SK-N-SH (cell line): Measurements from ENCODE around the gene TNFRSF14.

ENCODE experiments used
- CTCF ChIP-seq: fragments of 200-600 bp; sonication (generic); IDR thresholded peaks from 2 replicates; pipeline ENCODE4 v1.6.1; 2017; ENCODE audit warnings: antibody characterized with exemption, mild to moderate bottlenecking, moderate library complexity
- EP300 ChIP-seq, 2 experiments: IDR thresholded peaks; 2 replicates each; pipeline versions ENCODE4 v1.4.0 to v1.6.1; 2012; ENCODE audit warnings: borderline replicate concordance in 1 of 2, low read depth in 1 of 2, low read length in 1 of 2
- MXI1 ChIP-seq: IDR thresholded peaks from 2 replicates; pipeline ENCODE4 v1.6.1; 2012; ENCODE audit warnings: mild to moderate bottlenecking, low read depth, low read length, improper control_type of control experiment
- RAD21 ChIP-seq: IDR thresholded peaks from 2 replicates; pipeline ENCODE4 v1.6.1; 2012; ENCODE audit warnings: mild to moderate bottlenecking, low read length
- RFX5 ChIP-seq: IDR thresholded peaks from 2 replicates; pipeline ENCODE4 v1.6.1; 2012; ENCODE audit warnings: mild to moderate bottlenecking, improper control_type of control experiment, low read length
- TEAD4 ChIP-seq: IDR thresholded peaks from 2 replicates; pipeline ENCODE4 v1.4.0; 2012; ENCODE audit warnings: mild to moderate bottlenecking, borderline replicate concordance; ENCODE audit not compliant: insufficient read depth
- USF2 ChIP-seq: fragments of 150-350 bp; IDR thresholded peaks from 2 replicates; pipeline ENCODE4 v1.6.1; 2017; ENCODE audit warnings: antibody characterized with exemption, low read length, low read depth, borderline replicate concordance
- TF ChIP-seq, protein P1 (sequence below): fragments of 150-350 bp; IDR thresholded peaks from 2 replicates; pipeline ENCODE4 v1.6.1; 2016; ENCODE audit warnings: mild to moderate bottlenecking, low read depth, low read length
- TF ChIP-seq, protein P2 (sequence below): IDR thresholded peaks from 2 replicates; pipeline ENCODE4 v1.4.0; 2012; ENCODE audit warnings: low read depth

DNA sequence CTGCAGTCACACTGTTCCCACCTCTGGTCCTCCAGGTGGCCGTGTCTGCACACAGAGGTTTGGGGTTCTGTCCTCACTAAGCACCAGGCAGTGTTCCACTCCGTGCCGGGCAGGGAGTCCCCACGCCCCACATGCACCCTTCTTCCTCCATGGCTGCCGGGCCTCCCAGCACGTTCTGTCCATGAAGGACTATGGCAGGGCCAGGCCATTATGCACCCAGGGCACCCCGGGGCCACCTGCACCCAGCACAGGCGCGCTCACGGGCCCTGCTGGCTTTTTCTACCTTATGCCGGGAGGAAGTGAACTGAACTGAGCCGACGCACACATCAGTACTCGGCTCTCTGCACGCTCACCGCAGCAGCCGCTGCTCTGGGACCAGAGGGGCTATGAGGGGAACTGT is 40.0 kb upstream of the TNFRSF14 start:
- TF ChIP-seq CTCF (no peak), RFX5 (no peak), EP300 (IDR thresholded peaks at IDR 0.05; ENCODE audit: borderline replicate concordance in 1 of 2, low read depth in 1 of 2, low read length in 1 of 2) (no peak), USF2 (no peak), TEAD4 (no peak), RAD21 (no peak), MXI1 (no peak)
- TF ChIP-seq, protein P1, sequence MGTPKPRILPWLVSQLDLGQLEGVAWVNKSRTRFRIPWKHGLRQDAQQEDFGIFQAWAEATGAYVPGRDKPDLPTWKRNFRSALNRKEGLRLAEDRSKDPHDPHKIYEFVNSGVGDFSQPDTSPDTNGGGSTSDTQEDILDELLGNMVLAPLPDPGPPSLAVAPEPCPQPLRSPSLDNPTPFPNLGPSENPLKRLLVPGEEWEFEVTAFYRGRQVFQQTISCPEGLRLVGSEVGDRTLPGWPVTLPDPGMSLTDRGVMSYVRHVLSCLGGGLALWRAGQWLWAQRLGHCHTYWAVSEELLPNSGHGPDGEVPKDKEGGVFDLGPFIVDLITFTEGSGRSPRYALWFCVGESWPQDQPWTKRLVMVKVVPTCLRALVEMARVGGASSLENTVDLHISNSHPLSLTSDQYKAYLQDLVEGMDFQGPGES, result no peak
- TF ChIP-seq, protein P2, sequence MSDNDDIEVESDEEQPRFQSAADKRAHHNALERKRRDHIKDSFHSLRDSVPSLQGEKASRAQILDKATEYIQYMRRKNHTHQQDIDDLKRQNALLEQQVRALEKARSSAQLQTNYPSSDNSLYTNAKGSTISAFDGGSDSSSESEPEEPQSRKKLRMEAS, result no peak
